NK-92 treated with Interleukin-12 subunit alpha and Interleukin-12 subunit beta, amount 100 ng/mL, for 24 hours (cell line): ENCODE measurements around the gene RNF224.
A peak's percentile ranks its signal among the peaks of the same experiment; 100 is the strongest.
"Not testable (repeated sequence)": the region's sequence is repeated elsewhere in the genome, so short reads cannot be mapped to it uniquely, and the experiment has no call there.

Experiments
- DNase-seq: peaks from one replicate; lab custom pipeline; 2025; lab: John Stamatoyannopoulos, UW

The RNF224 gene

DNA sequence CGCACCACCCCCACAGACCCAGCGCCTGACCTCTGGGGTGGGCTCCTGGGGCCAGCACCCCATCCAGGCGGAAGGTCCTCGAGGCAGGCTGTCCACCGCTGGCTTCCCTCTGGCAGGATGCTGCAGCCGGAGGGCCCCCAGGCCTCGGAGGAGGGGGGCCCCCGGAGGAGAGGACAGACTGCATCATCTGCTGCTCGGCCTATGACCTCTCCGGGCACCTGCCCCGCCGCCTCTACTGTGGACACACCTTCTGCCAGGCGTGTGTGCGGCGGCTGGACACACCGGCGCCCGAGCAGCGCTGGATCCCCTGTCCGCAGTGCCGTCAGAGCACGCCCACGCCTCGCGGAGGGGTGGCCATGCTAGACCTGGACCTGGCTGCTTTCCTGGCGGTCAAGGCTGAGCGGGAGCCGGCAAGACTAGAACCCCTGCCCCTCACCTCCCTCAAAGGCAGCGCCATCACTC is 1.2 kb downstream of the RNF224 start:
- DNase-seq: no peak

DNA sequence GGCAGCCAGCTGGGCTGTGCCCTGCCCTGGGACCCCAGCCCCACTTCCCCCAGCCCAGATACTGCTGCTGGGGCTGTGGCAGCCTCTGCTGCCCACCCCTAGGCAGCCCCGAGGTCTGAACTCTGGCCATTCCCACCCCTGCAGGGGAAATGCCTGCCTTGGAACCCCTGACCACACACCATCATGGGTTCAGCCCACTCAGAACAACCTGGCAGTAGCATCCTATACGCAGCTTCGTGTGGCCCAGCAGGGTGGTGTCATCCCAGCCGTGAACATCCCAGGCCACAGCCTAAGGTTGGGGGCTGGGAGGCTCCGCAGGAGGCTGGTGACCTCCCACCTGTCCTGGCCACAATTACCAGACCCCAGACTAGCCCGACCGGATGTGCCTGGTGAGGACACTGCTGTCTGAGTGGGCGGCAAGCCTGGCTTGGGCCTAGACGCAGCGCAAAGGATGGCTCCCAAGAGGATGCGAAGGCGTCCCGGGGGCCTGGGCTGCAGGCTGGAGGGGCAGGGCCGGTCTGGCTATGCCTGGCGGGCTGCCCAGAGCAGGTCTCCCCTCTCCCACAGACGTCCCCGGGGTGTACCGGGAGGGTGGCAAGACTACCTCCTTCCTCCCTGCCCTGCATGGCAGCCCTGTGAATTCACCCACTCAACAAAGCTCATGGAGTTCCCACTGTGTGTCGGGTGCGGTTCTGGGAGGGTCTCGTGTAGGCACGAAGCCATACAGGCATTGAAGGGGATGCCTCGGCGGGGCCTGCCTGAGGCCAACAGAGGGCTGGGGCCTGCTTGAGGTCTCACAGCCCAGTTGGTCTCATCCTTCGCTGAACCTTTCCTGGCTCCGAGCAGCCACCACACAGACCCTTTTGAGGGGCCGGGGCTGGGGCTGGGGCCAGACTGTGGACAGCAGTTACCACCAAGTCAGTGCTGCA is 1.9 kb downstream of the RNF224 start:
- no peak for DNase-seq

GRCh38 chr9:137229903-137230704 is 2.8 kb downstream of the RNF224 start:
- DNase-seq: no peak

- DNase-seq: no peak
These were observed 3.5 kb downstream of the RNF224 start, which contains the start of gene SLC34A3 for GRCh38 chr9:137230705-137231371. Gene SLC34A3 (plus strand): TSS chr9:137230901. CDS start chr9:137231703, 802 bp downstream.

DNA sequence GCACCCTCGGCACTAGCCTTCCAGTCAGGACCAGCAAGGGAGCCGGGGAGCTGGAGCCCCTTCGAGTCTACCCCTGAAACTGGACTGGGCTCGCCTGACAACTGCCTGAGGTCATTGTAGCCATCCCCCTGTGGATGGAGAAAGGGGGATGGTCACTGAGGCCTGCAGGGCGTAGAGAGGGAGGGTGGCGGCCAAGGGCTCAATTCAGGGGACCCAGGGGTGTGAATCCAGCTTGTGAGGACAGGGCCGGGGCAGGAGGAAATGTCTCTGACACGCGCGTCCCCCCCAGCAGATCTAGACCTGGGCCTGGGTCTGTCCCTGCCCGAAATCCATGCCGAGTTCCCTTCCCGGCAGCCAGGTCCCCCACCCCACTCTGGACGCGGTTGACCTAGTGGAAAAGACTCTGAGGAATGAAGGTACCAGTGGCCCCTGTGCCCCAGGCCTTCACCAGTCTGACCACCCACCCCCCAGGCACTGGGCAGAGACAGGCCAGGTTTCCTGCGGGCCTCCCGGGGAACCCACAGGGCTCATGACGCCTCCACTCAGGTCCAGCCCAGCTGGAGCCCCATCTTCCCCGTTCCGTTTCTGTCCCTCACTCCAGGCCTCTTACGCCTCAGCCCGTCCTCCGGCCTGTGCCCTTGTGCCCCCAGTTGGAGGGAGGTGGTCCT is 4.2 kb downstream of the RNF224 start:
- DNase-seq: no peak

DNA sequence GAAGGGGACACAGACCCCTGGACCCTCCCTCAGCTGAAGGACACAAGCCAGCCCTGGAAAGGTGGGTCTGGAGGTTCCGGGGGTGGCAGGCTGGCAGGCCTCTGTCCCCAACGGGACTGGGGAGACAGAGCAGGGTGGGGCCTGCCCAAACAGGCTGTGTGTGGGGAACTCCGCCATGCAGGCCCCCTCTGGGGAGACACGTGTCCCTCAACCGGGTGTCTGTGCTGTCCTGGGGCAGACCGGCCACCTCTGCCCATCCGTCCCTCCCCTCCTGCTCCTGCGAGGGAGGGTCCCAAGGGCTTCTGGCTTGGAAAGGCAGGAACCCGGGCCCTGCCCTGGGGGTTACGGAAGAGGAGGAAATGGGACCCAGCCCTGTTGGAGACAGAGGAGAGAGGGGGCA is 4.8 kb downstream of the RNF224 start:
- no peak for DNase-seq

DNA sequence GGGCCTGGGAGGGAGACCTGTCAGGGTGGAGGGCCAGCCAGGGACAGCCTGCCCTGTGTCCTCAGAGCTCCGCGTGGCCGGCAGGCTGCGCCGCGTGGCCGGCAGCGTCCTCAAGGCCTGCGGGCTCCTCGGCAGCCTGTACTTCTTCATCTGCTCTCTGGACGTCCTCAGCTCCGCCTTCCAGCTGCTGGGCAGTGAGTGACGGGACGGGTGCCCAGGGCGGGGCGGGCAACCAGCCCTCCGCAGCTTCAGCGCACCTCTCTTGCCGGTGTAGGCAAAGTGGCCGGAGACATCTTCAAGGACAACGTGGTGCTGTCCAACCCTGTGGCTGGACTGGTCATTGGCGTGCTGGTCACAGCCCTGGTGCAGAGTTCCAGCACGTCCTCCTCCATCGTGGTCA is 5.2 kb downstream of the RNF224 start:
- DNase-seq: no peak

DNA sequence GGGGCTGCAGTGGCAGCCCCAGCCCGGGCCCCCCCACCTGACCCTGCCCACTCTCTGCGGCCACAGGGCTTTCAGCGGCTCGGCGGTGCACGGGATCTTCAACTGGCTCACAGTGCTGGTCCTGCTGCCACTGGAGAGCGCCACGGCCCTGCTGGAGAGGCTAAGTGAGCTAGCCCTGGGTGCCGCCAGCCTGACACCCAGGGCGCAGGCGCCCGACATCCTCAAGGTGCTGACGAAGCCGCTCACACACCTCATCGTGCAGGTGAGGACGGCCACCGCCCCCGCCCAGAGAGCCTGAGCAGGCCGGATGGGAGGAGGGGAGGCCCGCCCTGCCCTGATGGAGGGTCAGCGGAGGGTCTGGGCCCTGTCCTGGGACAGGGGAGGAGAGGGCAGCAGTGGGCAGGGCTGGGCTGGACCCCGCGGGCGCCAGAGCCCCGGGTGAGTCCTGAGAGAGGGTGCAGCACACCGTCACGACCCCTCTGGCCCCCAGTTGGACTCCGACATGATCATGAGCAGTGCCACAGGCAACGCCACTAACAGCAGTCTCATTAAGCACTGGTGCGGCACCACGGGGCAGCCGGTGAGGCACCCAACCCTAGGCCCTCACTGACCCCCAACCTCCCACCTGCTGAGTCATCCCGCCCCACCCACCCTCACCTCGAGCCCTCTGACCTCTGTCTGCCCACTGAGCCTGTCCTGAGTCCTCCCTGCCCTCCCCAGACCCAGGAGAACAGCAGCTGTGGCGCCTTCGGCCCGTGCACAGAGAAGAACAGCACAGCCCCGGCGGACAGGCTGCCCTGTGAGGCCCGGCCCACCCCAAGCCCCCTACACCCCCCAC is 6.1 kb downstream of the RNF224 start:
- no peak for DNase-seq

- no peak for DNase-seq
These were observed 6.9 kb downstream of the RNF224 start for GRCh38 chr9:137234055-137234697.

DNA sequence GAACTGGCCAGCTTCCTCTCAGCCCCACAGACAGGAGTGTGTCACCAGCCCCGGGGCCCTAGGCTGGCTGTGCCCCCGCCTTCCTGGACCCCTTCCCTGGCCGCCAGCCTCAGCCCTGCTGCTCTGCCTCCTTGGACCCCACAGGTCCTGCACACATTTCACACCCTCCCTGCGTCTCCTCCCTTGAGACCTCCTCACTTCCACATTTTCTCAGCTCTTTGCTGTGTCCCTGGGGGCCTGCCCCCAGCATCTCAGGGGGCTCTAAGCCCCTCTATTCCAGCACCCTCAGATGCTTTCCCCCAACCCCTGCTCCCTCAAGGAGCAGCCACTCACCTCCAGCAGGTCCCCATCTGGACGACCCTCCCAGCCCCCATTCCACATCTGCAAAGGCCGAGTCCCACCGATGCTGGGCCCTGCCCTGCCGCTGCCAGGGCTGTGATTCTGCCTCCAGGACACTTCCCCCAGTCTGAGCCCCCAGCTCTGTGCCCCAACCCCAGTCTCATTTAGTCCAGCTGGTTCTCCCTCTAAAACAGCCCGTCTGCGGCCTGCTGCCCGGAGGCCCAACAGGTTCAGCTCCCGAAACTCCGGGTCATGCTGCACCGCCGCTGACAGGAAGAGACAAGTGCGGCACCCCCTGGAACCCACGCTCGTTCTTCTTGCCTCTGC is 7.6 kb downstream of the RNF224 start:
- no peak for DNase-seq

GRCh38 chr9:137235424-137236237 is 8.3 kb downstream of the RNF224 start:
- no peak for DNase-seq

GRCh38 chr9:137236238-137236935 is 9.1 kb downstream of the RNF224 start:
- DNase-seq: peak; percentile 73

DNA sequence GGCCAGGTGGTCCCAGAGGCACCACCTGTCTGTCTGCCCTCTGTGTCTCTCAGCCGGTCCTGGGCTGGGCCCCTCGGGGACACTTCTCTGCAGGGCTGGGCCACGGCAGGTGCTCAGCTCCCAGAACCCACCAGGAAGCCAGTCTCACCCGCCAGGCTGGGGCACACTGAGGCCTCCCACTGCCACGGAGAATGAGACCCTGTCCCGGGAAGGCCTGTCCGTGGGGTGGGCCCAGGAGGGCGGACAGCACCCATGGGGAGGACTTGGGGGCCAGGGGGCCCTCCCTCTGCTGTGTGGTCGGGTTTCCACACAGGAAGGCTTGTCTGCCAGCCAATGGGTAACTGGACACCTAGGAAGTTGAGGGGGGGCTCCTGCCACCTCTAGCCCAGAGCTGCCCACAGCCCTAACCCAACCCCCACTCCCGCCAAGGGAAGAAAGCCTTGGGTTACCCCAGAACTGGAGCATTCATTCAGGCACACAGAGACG is 9.7 kb downstream of the RNF224 start:
- DNase-seq: no peak

- no peak for DNase-seq
These were observed 10.7 kb downstream of the RNF224 start for GRCh38 chr9:137237759-137238726.

DNA sequence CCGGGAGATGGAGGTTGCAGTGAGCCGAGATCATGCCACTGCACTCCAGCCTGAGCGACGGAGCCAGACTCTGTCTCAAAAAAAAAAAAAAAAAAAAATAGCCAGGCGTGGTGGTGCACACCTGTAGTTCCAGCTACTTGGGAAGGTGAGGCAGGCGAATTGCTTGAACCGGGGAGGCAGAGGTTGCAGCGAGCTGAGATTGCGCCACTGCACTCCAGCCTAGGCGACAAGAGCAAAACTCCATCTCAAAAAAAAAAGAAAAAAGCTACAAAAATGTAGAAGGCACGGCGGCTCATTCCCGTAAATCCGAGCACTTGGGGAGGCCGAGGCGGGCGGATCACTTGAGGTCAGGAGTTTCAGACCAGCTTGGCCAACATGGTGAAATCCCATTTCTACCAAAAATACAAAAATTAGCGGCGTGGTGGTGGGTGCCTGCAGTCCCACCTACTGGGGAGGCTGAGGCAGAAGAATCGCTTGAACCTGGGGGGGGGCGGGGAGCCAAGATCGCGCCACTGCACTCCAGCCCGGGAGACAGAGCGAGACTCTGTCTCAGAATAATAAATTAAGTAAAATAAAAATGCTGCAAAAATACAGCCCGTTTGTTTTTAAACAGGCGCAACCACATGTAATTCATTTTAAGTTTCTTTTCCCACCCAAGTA is 12.4 kb downstream of the RNF224 start:
- not testable (repeated sequence) for DNase-seq

DNA sequence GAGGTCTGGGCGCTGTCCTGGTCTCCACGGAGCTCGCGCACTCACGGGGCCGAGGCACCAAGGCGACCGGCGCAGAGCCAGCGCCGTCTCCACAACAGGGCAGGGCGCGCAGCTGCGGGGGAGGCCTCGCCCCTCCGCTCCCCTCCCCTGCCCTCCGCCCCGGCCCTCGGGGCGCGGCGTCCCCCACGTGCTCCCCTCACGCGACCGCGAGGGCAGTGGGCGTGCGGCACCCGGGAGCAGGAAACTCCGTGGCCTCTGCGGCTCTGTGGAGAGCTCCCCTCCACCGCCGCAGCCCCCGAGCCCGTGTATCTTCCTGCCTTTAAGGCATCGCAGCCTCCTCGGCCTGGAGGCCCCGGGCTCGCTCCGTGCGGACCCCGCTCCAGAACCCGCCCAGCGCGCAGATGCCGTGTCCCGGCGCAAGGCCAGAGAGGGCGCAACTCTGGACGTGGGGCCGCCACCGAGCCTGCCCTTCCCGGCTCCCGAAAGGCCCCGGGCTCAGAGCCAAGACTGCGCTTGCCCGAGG is 13.1 kb downstream of the RNF224 start:
- DNase-seq: no peak
